Keratinocyte (primary cell): ENCODE results near the gene LAMC3. TPM values are rescaled to one million over a fixed set of nuclear protein-coding genes. Genes with fewer than 3 reads are reported as not detected.
A peak's percentile ranks its signal among the peaks of the same experiment; 100 is the strongest.

Source experiments
- DNase-seq: peaks from one replicate; pipeline ENCODE4 v3.0.0-alpha.2; 2011; ENCODE audit warnings: low read depth, missing footprints, low spot score
- FAIRE-seq: peaks from 2 replicates; lab custom pipeline; 2011; peaks lifted over from hg19 to GRCh38; lab: Jason Lieb, UNC
- H2AFZ ChIP-seq: 2 replicates; pipeline ENCODE4 v1.6.0; 2012; ENCODE audit warnings: low read length, control low read depth, inconsistent platforms; ENCODE audit not compliant: control insufficient read depth
- H3K27ac ChIP-seq: 2 replicates; pipeline ENCODE4 v1.5.1; 2011; ENCODE audit warnings: low read length; ENCODE audit not compliant: control insufficient read depth, insufficient read depth
- H3K27me3 ChIP-seq: 3 replicates; pipeline ENCODE4 v1.6.0; 2011; ENCODE audit warnings: low read length; ENCODE audit not compliant: control insufficient read depth, insufficient read depth; ENCODE audit errors: extremely low read depth
- H3K36me3 ChIP-seq, 2 experiments: 2 replicates in 1 of 2; 3 replicates in 1 of 2; pipeline ENCODE4 v1.5.1; 2011; ENCODE audit warnings: low read length in 2 of 2, mild to moderate bottlenecking in 1 of 2; ENCODE audit not compliant: control insufficient read depth in 2 of 2, insufficient read depth in 2 of 2; ENCODE audit errors: extremely low read depth in 1 of 2
- H3K4me1 ChIP-seq: 3 replicates; pipeline ENCODE4 v1.5.1; 2011; ENCODE audit warnings: low read length; ENCODE audit not compliant: control insufficient read depth, insufficient read depth; ENCODE audit errors: extremely low read depth
- H3K4me2 ChIP-seq: 3 replicates; pipeline ENCODE4 v1.6.0; 2011; ENCODE audit warnings: low read depth, low read length; ENCODE audit not compliant: control insufficient read depth, insufficient read depth; ENCODE audit errors: extremely low read depth
- H3K4me3 ChIP-seq, 3 experiments: fragments of 200-600 bp in 1 of 3; sonication (generic) in 1 of 3; 2 replicates in 2 of 3; 3 replicates in 1 of 3; pipeline ENCODE4 v1.5.1; 2011 to 2016; ENCODE audit warnings: low read length in 3 of 3, mild to moderate bottlenecking in 3 of 3, control low read depth in 2 of 3, inconsistent platforms in 1 of 3, low read depth in 1 of 3, mixed read lengths in 1 of 3, mixed run types in 1 of 3, moderate library complexity in 1 of 3; ENCODE audit not compliant: control insufficient read depth in 2 of 3, insufficient read depth in 2 of 3; ENCODE audit errors: extremely low read depth in 1 of 3
- H3K79me2 ChIP-seq: 2 replicates; pipeline ENCODE4 v1.6.0; 2012; ENCODE audit warnings: low read length; ENCODE audit not compliant: control insufficient read depth, insufficient read depth
- H3K9ac ChIP-seq: 3 replicates; pipeline ENCODE4 v1.6.0; 2011; ENCODE audit warnings: low read length; ENCODE audit not compliant: control insufficient read depth, insufficient read depth; ENCODE audit errors: extremely low read depth
- H3K9me1 ChIP-seq: 3 replicates; pipeline ENCODE4 v1.6.0; 2011; ENCODE audit warnings: low read length; ENCODE audit not compliant: control insufficient read depth, insufficient read depth; ENCODE audit errors: extremely low read depth
- H3K9me3 ChIP-seq: 2 replicates; pipeline ENCODE4 v1.5.1; 2012; ENCODE audit warnings: low read depth, low read length; ENCODE audit not compliant: control insufficient read depth
- H4K20me1 ChIP-seq: 3 replicates; pipeline ENCODE4 v1.6.0; 2011; ENCODE audit warnings: low read length; ENCODE audit not compliant: control insufficient read depth, insufficient read depth; ENCODE audit errors: extremely low read depth
- CTCF ChIP-seq, 3 experiments: IDR thresholded peaks in 1 of 3; conservative IDR thresholded peaks in 1 of 3; optimal IDR thresholded peaks in 1 of 3; 2 replicates in 2 of 3; 3 replicates in 1 of 3; pipeline versions ENCODE3 to v1.5.1; 2011; ENCODE audit warnings: low read length in 3 of 3, mild to moderate bottlenecking in 3 of 3, moderate library complexity in 2 of 3, control low read depth in 1 of 3, inconsistent platforms in 1 of 3; ENCODE audit not compliant: insufficient read depth in 2 of 3; ENCODE audit errors: extremely low read depth in 1 of 3
- EZH2 ChIP-seq: IDR thresholded peaks from one replicate; pipeline ENCODE4 v1.6.1; 2012; ENCODE audit warnings: inconsistent platforms, mild to moderate bottlenecking, low read length, moderate library complexity
- dilution Hi-C: fragments of 300-500 bp; cut with MboI; formaldehyde crosslinking; loops from one replicate; pipeline ENCODE4 v1.7.0; 2020; ENCODE audit warnings: low sequenced_read_pairs; ENCODE audit not compliant: extremely low pct_ligation_motif_present
- polyA plus RNA-seq, 5 experiments: library from polyadenylated mRNA; depleted of rRNA in 3 of 5; stranded (reverse) in 3 of 5; stranded (forward) in 1 of 5; unstranded in 1 of 5; fragments of >200 nt; gene quantifications; 1 replicate in 1 of 5; 2 replicates in 3 of 5; 3 replicates in 1 of 5; pipeline versions ENCODE4 v1.2.1 to v1.2.3, GENCODE V29; 2011 to 2012; ENCODE audit warnings: missing spikeins in 2 of 5, low read depth in 1 of 5, low replicate concordance in 1 of 5

LAMC3 gene
- polyA plus RNA-seq, 1 donor (not counting 4 experiments of a cell fraction or from before 2014, with no cell fraction given), result not detected

GRCh38 chr9:131046581-131047202 is 37.7 kb downstream of the LAMC3 start:
- Histone ChIP-seq H3K4me1 (peaks cover 2% of the 10 kb centered on the region), H3K27ac (no peak overlapping the region), H4K20me1 (no peaks in the 10 kb centered on the region), H3K79me2 (no peaks in the 10 kb centered on the region), H3K9me3 (no peaks in the 10 kb centered on the region), H3K9ac (no peak overlapping the region), H3K4me3 (no peak overlapping the region), H3K4me2 (peak overlapping the region; percentile 22), H3K27me3 (no peaks in the 10 kb centered on the region), H3K9me1 (no peaks in the 10 kb centered on the region), H2AFZ (peak overlapping the region; percentile 60), H3K36me3 (no peaks in the 10 kb centered on the region)
- dilution Hi-C loops, result no loop called here
- FAIRE-seq, result no peak
- peak; percentile 13 for DNase-seq
- TF ChIP-seq EZH2 (no peak), CTCF (optimal IDR thresholded peaks at IDR 0.05 in 1 of 3, IDR thresholded peaks at IDR 0.05 in 1 of 3, conservative IDR thresholded peaks at IDR 0.05 in 1 of 3; ENCODE audit: extremely low read depth in 1 of 3, insufficient read depth in 2 of 3, low read length in 3 of 3) (peak; percentile 78 to 96 (median 90))

DNA sequence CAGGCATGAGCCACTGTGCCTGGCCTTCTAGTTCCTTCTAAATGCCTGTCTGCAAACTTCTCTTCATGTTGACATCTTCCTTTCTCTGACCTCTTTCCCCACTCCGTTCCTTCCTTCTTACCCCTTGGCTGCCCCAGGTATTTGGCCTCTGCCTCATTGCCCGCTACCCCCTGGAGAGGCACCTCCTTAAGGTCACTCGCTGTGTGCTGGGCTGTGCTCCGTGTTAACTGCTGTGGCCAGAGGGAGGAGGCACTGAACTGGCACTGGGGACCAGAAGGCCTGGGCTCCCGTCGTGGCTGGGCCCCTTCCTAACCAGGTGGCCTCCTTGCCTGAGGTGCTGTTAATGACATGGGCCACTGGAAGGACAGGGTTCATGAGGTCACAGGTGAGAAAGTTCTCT is 39.4 kb downstream of the LAMC3 start:
- Histone ChIP-seq H3K36me3 (no peaks in the 10 kb centered on the region), H3K4me1 (peaks cover 2% of the 10 kb centered on the region), H3K4me2 (no peak overlapping the region), H4K20me1 (no peaks in the 10 kb centered on the region), H3K4me3 (no peak overlapping the region), H3K27me3 (peaks cover 9% of the 10 kb centered on the region), H3K9ac (no peak overlapping the region), H3K79me2 (no peaks in the 10 kb centered on the region), H2AFZ (no peak overlapping the region), H3K9me3 (no peaks in the 10 kb centered on the region), H3K9me1 (no peaks in the 10 kb centered on the region), H3K27ac (no peak overlapping the region)
- FAIRE-seq, result no peak
- dilution Hi-C loops, result no loop called here
- TF ChIP-seq CTCF (optimal IDR thresholded peaks at IDR 0.05 in 1 of 3, IDR thresholded peaks at IDR 0.05 in 1 of 3, conservative IDR thresholded peaks at IDR 0.05 in 1 of 3; ENCODE audit: extremely low read depth in 1 of 3, insufficient read depth in 2 of 3, low read length in 3 of 3) (no peak), EZH2 (no peak)
- DNase-seq, result no peak
